H9 (cell line): ENCODE measurements around the gene WIPI1. TPM values are rescaled to one million over a fixed set of nuclear protein-coding genes. Genes with fewer than 3 reads are reported as not detected.

Source experiments
- DNase-seq: peaks from one replicate; pipeline ENCODE4 v3.0.0-alpha.2; 2017
- H2AFZ ChIP-seq: one replicate; pipeline ENCODE4 v1.6.1; 2013; ENCODE audit warnings: mild to moderate bottlenecking, low read length, control low read depth, moderate library complexity
- H2AK5ac ChIP-seq: 2 replicates; pipeline ENCODE4 v1.6.1; 2013; ENCODE audit warnings: low read length, control low read depth, mixed read lengths; ENCODE audit not compliant: insufficient read length
- H2BK120ac ChIP-seq: one replicate; pipeline ENCODE4 v1.6.1; 2013; ENCODE audit warnings: low read depth, mild to moderate bottlenecking, low read length, control low read depth, inconsistent platforms; ENCODE audit not compliant: poor library complexity, severe bottlenecking
- H2BK12ac ChIP-seq: 2 replicates; pipeline ENCODE4 v1.6.1; 2013; ENCODE audit warnings: low read length, control low read depth, mixed read lengths, low read depth; ENCODE audit not compliant: insufficient read length
- H2BK15ac ChIP-seq: 2 replicates; pipeline ENCODE4 v1.6.1; 2013; ENCODE audit warnings: low read depth, low read length, control low read depth
- H2BK20ac ChIP-seq: one replicate; pipeline ENCODE4 v1.6.1; 2013; ENCODE audit warnings: low read depth, mild to moderate bottlenecking, low read length, control low read depth, inconsistent platforms; ENCODE audit not compliant: poor library complexity, severe bottlenecking
- H2BK5ac ChIP-seq: 2 replicates; pipeline ENCODE4 v1.6.1; 2013; ENCODE audit warnings: low read length, control low read depth, mixed read lengths; ENCODE audit not compliant: insufficient read length
- H3K14ac ChIP-seq: 2 replicates; pipeline ENCODE4 v1.6.1; 2013; ENCODE audit warnings: low read length, control low read depth; ENCODE audit not compliant: insufficient read depth
- H3K18ac ChIP-seq: 2 replicates; pipeline ENCODE4 v1.6.1; 2013; ENCODE audit warnings: low read depth, mild to moderate bottlenecking, mixed read lengths, low read length, control low read depth; ENCODE audit not compliant: insufficient read length
- H3K23ac ChIP-seq: 2 replicates; pipeline ENCODE4 v1.6.1; 2013; ENCODE audit warnings: low read length, control low read depth, mixed read lengths, low read depth; ENCODE audit not compliant: insufficient read length
- H3K23me2 ChIP-seq: 2 replicates; pipeline ENCODE4 v1.6.1; 2013; ENCODE audit warnings: low read depth, mild to moderate bottlenecking, mixed read lengths, low read length, control low read depth; ENCODE audit not compliant: insufficient read length, poor library complexity, severe bottlenecking
- H3K27ac ChIP-seq: 2 replicates; pipeline ENCODE4 v1.5.1; 2013; ENCODE audit warnings: low read length, control low read depth, mixed read lengths, low read depth; ENCODE audit not compliant: insufficient read length
- H3K27me3 ChIP-seq: 2 replicates; pipeline ENCODE4 v1.6.1; 2013; ENCODE audit warnings: low read length, control low read depth, inconsistent platforms; ENCODE audit not compliant: insufficient read depth
- H3K4ac ChIP-seq: 2 replicates; pipeline ENCODE4 v1.6.1; 2013; ENCODE audit warnings: low read depth, mild to moderate bottlenecking, control low read depth, inconsistent platforms, low read length, moderate library complexity
- H3K4me1 ChIP-seq: 2 replicates; pipeline ENCODE4 v1.6.1; 2013; ENCODE audit warnings: low read length, control low read depth, inconsistent platforms; ENCODE audit not compliant: insufficient read depth
- H3K4me2 ChIP-seq: 2 replicates; pipeline ENCODE4 v1.6.1; 2013; ENCODE audit warnings: low read length, control low read depth, mixed read lengths; ENCODE audit not compliant: insufficient read length, insufficient read depth
- H3K56ac ChIP-seq: 2 replicates; pipeline ENCODE4 v1.6.1; 2013; ENCODE audit warnings: low read depth, mild to moderate bottlenecking, mixed read lengths, low read length, control low read depth; ENCODE audit not compliant: insufficient read length
- H3K79me1 ChIP-seq: 2 replicates; pipeline ENCODE4 v1.6.1; 2013; ENCODE audit warnings: low read depth, mild to moderate bottlenecking, moderate library complexity, low read length, control low read depth, inconsistent platforms; ENCODE audit not compliant: insufficient read depth, poor library complexity, severe bottlenecking
- H3K79me2 ChIP-seq: 2 replicates; pipeline ENCODE4 v1.6.1; 2013; ENCODE audit warnings: low read length, control low read depth, inconsistent platforms; ENCODE audit not compliant: insufficient read depth
- H3K9ac ChIP-seq: 2 replicates; pipeline ENCODE4 v1.6.1; 2013; ENCODE audit warnings: low read length, control low read depth, mixed read lengths; ENCODE audit not compliant: insufficient read length; ENCODE audit errors: extremely low read depth
- H3K9me3 ChIP-seq: one replicate; pipeline ENCODE4 v1.6.1; 2013; ENCODE audit warnings: low read depth, low read length, inconsistent platforms; ENCODE audit not compliant: control insufficient read depth
- H3T11ph ChIP-seq: one replicate; pipeline ENCODE4 v1.6.1; 2013; ENCODE audit warnings: mild to moderate bottlenecking, low read length, control low read depth, inconsistent platforms
- H4K20me1 ChIP-seq: one replicate; pipeline ENCODE4 v1.6.1; 2013; ENCODE audit not compliant: control insufficient read depth, insufficient read length, insufficient read depth
- H4K5ac ChIP-seq: 2 replicates; pipeline ENCODE4 v1.6.1; 2013; ENCODE audit warnings: low read depth, mild to moderate bottlenecking, mixed read lengths, low read length, control low read depth; ENCODE audit not compliant: insufficient read length
- H4K8ac ChIP-seq: replicated peaks from 2 replicates; pipeline ENCODE4 v1.6.1; 2013; ENCODE audit warnings: low read length, control low read depth, mixed read lengths, low read depth; ENCODE audit not compliant: insufficient read length
- H4K91ac ChIP-seq: 2 replicates; pipeline ENCODE4 v1.6.1; 2013; ENCODE audit warnings: low read depth, mild to moderate bottlenecking, moderate library complexity, mixed read lengths, low read length, control low read depth; ENCODE audit not compliant: insufficient read length
- H3K27ac Mint-ChIP-seq, 3 experiments: 2 replicates in 2 of 3; 3 replicates in 1 of 3; pipeline ENCODE4 v1.8.0; 2020 to 2021; ENCODE audit warnings: mixed read lengths in 3 of 3, mild to moderate bottlenecking in 1 of 3, moderate library complexity in 1 of 3
- H3K27me3 Mint-ChIP-seq: 2 replicates; pipeline ENCODE4 v1.8.0; 2021; ENCODE audit warnings: low read depth, mild to moderate bottlenecking, moderate library complexity, mixed read lengths
- H3K36me3 Mint-ChIP-seq, 3 experiments: 2 replicates in 2 of 3; 3 replicates in 1 of 3; pipeline ENCODE4 v1.8.0; 2020 to 2021; ENCODE audit warnings: low read depth in 3 of 3, mixed read lengths in 3 of 3; ENCODE audit not compliant: insufficient read depth in 1 of 3
- H3K4me1 Mint-ChIP-seq, 2 experiments: 2 replicates each; pipeline ENCODE4 v1.8.0; 2020; ENCODE audit warnings: mixed read lengths in 2 of 2
- H3K4me3 Mint-ChIP-seq, 2 experiments: 2 replicates in 1 of 2; 3 replicates in 1 of 2; pipeline ENCODE4 v1.8.0; 2020 to 2021; ENCODE audit warnings: mild to moderate bottlenecking in 2 of 2, mixed read lengths in 2 of 2, moderate library complexity in 1 of 2
- H3K9me3 Mint-ChIP-seq, 2 experiments: 2 replicates in 1 of 2; 3 replicates in 1 of 2; pipeline ENCODE4 v1.8.0; 2020; ENCODE audit warnings: mild to moderate bottlenecking in 2 of 2, mixed read lengths in 2 of 2, moderate library complexity in 1 of 2
- WGBS: extraction: QIAGEN DNeasy Blood & Tissue Kit; methylation state at CpG from one replicate; pipeline ENCODE4 v1.1.7; 2013; ENCODE audit warnings: missing lambda C conversion rate, low lambda C conversion rate, mixed read lengths; ENCODE audit not compliant: insufficient read length; ENCODE audit errors: extremely low coverage; 5-methylcytosine and 5-hydroxymethylcytosine counted together
- total RNA-seq: library from RNA; stranded (reverse); gene quantifications from 2 replicates; pipeline ENCODE4 v1.2.1, GENCODE V29; 2021
- TF ChIP-seq, protein P1 (sequence below): fragments of 200-600 bp; sonication (generic); conservative IDR thresholded peaks from 3 replicates; pipeline ENCODE4 v1.8.0; 2021; ENCODE audit warnings: antibody characterized with exemption, mild to moderate bottlenecking

WIPI1 gene
- total RNA-seq, 1 experiment from 2014 or later: 15.4 TPM

- H3K36me3 Mint-ChIP-seq: peaks cover 2 to 6% (median 3%) of the 10 kb centered on the region in 3 experiments; a peak in 4 of 7 replicates
- H3K23ac ChIP-seq: no peak overlapping the region
- H3K9me3 ChIP-seq: no peaks in the 10 kb centered on the region
- no peaks in the 10 kb centered on the region for H3K79me1 ChIP-seq
- TF ChIP-seq, protein P1, sequence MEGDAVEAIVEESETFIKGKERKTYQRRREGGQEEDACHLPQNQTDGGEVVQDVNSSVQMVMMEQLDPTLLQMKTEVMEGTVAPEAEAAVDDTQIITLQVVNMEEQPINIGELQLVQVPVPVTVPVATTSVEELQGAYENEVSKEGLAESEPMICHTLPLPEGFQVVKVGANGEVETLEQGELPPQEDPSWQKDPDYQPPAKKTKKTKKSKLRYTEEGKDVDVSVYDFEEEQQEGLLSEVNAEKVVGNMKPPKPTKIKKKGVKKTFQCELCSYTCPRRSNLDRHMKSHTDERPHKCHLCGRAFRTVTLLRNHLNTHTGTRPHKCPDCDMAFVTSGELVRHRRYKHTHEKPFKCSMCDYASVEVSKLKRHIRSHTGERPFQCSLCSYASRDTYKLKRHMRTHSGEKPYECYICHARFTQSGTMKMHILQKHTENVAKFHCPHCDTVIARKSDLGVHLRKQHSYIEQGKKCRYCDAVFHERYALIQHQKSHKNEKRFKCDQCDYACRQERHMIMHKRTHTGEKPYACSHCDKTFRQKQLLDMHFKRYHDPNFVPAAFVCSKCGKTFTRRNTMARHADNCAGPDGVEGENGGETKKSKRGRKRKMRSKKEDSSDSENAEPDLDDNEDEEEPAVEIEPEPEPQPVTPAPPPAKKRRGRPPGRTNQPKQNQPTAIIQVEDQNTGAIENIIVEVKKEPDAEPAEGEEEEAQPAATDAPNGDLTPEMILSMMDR: no peak
- no peak overlapping the region for H3K4me2 ChIP-seq
- H4K8ac ChIP-seq: no peak overlapping the region
- no peaks in the 10 kb centered on the region for H3K27me3 ChIP-seq
- no peak for DNase-seq
- no peak overlapping the region for H2BK20ac ChIP-seq
- no CpG with 5 or more reads among the region's 7 CpGs for WGBS
- H2AFZ ChIP-seq: no peak overlapping the region
- no peak overlapping the region for H3T11ph ChIP-seq
- no peak overlapping the region for H3K14ac ChIP-seq
- H2BK120ac ChIP-seq: no peak overlapping the region
- no peak overlapping the region for H4K5ac ChIP-seq
- H2BK5ac ChIP-seq: no peak overlapping the region
- no peak overlapping the region for H2AK5ac ChIP-seq
- no peak overlapping the region for H3K9ac ChIP-seq
- H3K23me2 ChIP-seq: no peaks in the 10 kb centered on the region
- no peak overlapping the region for H3K27ac Mint-ChIP-seq
- H3K4me3 Mint-ChIP-seq: no peak overlapping the region
- no peak overlapping the region for H3K18ac ChIP-seq
- no peak overlapping the region for H3K4ac ChIP-seq
- no peaks in the 10 kb centered on the region for H3K79me2 ChIP-seq
- H3K9me3 Mint-ChIP-seq: peaks cover 5 to 6% of the 10 kb centered on the region in 2 experiments
- no peaks in the 10 kb centered on the region for H4K20me1 ChIP-seq
- no peak overlapping the region for H2BK12ac ChIP-seq
- no peak overlapping the region for H3K27ac ChIP-seq
- H3K4me1 ChIP-seq: no peaks in the 10 kb centered on the region
- H4K91ac ChIP-seq: no peak overlapping the region
- H3K27me3 Mint-ChIP-seq: no peaks in the 10 kb centered on the region; the same call in 1 of the 2 replicates
- H3K4me1 Mint-ChIP-seq: no peaks in the 10 kb centered on the region
- H2BK15ac ChIP-seq: no peak overlapping the region
- H3K56ac ChIP-seq: no peak overlapping the region
Observed at GRCh38 chr17:68498479-68499326, 41.4 kb upstream of the WIPI1 start.
